IMR-90 (cell line): ENCODE data around the gene GRIK5. TPM values are rescaled to one million over a fixed set of nuclear protein-coding genes. Genes with fewer than 3 reads are reported as not detected.

ENCODE experiments used
- ATAC-seq: fragments of 200-7000 bp; cut with Tn5 transposase; 2 replicates; pipeline ENCODE4 v1.9.1; 2020; ENCODE audit warnings: low read depth, mild to moderate bottlenecking, moderate library complexity
- BruUV-seq: library from RNA; stranded (reverse); fragments of 400-500 nt; replicated peaks from 2 replicates; lab custom pipeline; 2021; lab: Mats Ljungman, UMichigan
- CTCF ChIA-PET: fragments of 300-600 bp; formaldehyde crosslinking; extraction: SDS; loops from one replicate; lab custom pipeline; 2021; ENCODE audit warnings: antibody characterized with exemption; lab: Yijun Ruan, JAX
- POLR2A ChIA-PET: fragments of 300-600 bp; sonication (Branson Sonifier 250); formaldehyde crosslinking; loops from one replicate; lab custom pipeline; 2022; ENCODE audit warnings: antibody characterized with exemption; ENCODE audit not compliant: unreplicated experiment; lab: Charles Lee
- DNase-seq: peaks from one replicate; pipeline ENCODE4 v3.0.0; 2013
- H2AFZ ChIP-seq: replicated peaks from 2 replicates; pipeline ENCODE3; 2013; ENCODE audit warnings: low read length, mild to moderate bottlenecking; ENCODE audit not compliant: poor library complexity
- H2AK5ac ChIP-seq: 2 replicates; pipeline ENCODE4 v1.6.1; 2013; ENCODE audit warnings: low read depth, low read length, inconsistent platforms
- H2AK9ac ChIP-seq: replicated peaks from 2 replicates; pipeline ENCODE3; 2013; ENCODE audit warnings: mild to moderate bottlenecking, low read depth, low read length, moderate library complexity; ENCODE audit not compliant: poor library complexity
- H2BK120ac ChIP-seq: 2 replicates; pipeline ENCODE4 v1.6.1; 2013; ENCODE audit warnings: low read depth, low read length, inconsistent platforms
- H2BK15ac ChIP-seq: 3 replicates; pipeline ENCODE4 v1.6.1; 2013; ENCODE audit warnings: low read depth, low read length, inconsistent platforms
- H2BK20ac ChIP-seq: 2 replicates; pipeline ENCODE4 v1.6.1; 2013; ENCODE audit warnings: low read depth, mild to moderate bottlenecking, inconsistent platforms, low read length, moderate library complexity
- H2BK5ac ChIP-seq: 2 replicates; pipeline ENCODE4 v1.6.1; 2013; ENCODE audit warnings: mild to moderate bottlenecking, low read depth, low read length, inconsistent platforms; ENCODE audit not compliant: poor library complexity, severe bottlenecking
- H3K14ac ChIP-seq: replicated peaks from 2 replicates; pipeline ENCODE4 v1.6.1; 2013; ENCODE audit warnings: low read depth, low read length, inconsistent platforms
- H3K18ac ChIP-seq: 2 replicates; pipeline ENCODE4 v1.6.1; 2013; ENCODE audit warnings: low read depth, low read length, control low read depth
- H3K23ac ChIP-seq: 2 replicates; pipeline ENCODE4 v1.6.1; 2013; ENCODE audit warnings: low read depth, low read length, inconsistent platforms
- H3K27ac ChIP-seq: 2 replicates; pipeline ENCODE4 v1.5.1; 2013; ENCODE audit warnings: mild to moderate bottlenecking, control low read depth, low read length; ENCODE audit not compliant: insufficient read depth
- H3K27me3 ChIP-seq: 2 replicates; pipeline ENCODE4 v1.6.1; 2013; ENCODE audit warnings: low read length; ENCODE audit not compliant: control insufficient read depth, insufficient read depth
- H3K36me3 ChIP-seq: 2 replicates; pipeline ENCODE4 v1.6.1; 2013; ENCODE audit warnings: low read length, mixed read lengths; ENCODE audit not compliant: control insufficient read depth, insufficient read depth
- H3K4ac ChIP-seq: 2 replicates; pipeline ENCODE4 v1.6.1; 2013; ENCODE audit warnings: low read depth, low read length, inconsistent platforms
- H3K4me1 ChIP-seq: 2 replicates; pipeline ENCODE4 v1.6.1; 2013; ENCODE audit warnings: low read length, mixed read lengths; ENCODE audit not compliant: control insufficient read depth, insufficient read depth
- H3K4me2 ChIP-seq: 2 replicates; pipeline ENCODE4 v1.6.1; 2013; ENCODE audit warnings: low read depth, mild to moderate bottlenecking, control low read depth, low read length, moderate library complexity
- H3K4me3 ChIP-seq: 2 replicates; pipeline ENCODE4 v1.5.1; 2013; ENCODE audit warnings: low read depth, mild to moderate bottlenecking, control low read depth, low read length, moderate library complexity; ENCODE audit not compliant: insufficient read depth
- H3K56ac ChIP-seq: 2 replicates; pipeline ENCODE4 v1.6.1; 2013; ENCODE audit warnings: low read length, inconsistent platforms; ENCODE audit not compliant: insufficient read depth; ENCODE audit errors: extremely low read depth
- H3K79me1 ChIP-seq, 2 experiments: 2 replicates each; pipeline ENCODE4 v1.6.1; 2013; ENCODE audit warnings: low read length in 2 of 2, inconsistent platforms in 1 of 2, low read depth in 1 of 2
- H3K9ac ChIP-seq: 2 replicates; pipeline ENCODE4 v1.6.1; 2013; ENCODE audit warnings: low read depth, low read length, control low read depth
- H3K9me1 ChIP-seq: 2 replicates; pipeline ENCODE4 v1.6.1; 2013; ENCODE audit warnings: low read length, inconsistent platforms; ENCODE audit not compliant: insufficient read depth
- H3K9me3 ChIP-seq: 2 replicates; pipeline ENCODE4 v1.6.1; 2013; ENCODE audit warnings: low read length; ENCODE audit not compliant: control insufficient read depth, insufficient read depth
- H4K20me1 ChIP-seq: 2 replicates; pipeline ENCODE4 v1.6.1; 2013; ENCODE audit warnings: low read length, inconsistent platforms; ENCODE audit not compliant: insufficient read depth
- H4K5ac ChIP-seq: 2 replicates; pipeline ENCODE4 v1.6.1; 2013; ENCODE audit warnings: mild to moderate bottlenecking, low read depth, low read length, control low read depth
- H4K8ac ChIP-seq, 2 experiments: 2 replicates each; pipeline ENCODE4 v1.6.1; 2013; ENCODE audit warnings: low read depth in 2 of 2, low read length in 2 of 2, control low read depth in 1 of 2, inconsistent platforms in 1 of 2
- H4K91ac ChIP-seq: 2 replicates; pipeline ENCODE4 v1.6.1; 2013; ENCODE audit warnings: low read depth, low read length, inconsistent platforms; ENCODE audit not compliant: insufficient read depth
- CEBPB ChIP-seq: IDR thresholded peaks from 2 replicates; pipeline ENCODE4 v1.6.1; 2012; ENCODE audit warnings: low read depth, low read length, improper control_type of control experiment
- POLR2A ChIP-seq: IDR thresholded peaks from 2 replicates; pipeline ENCODE4 v1.6.1; 2012; ENCODE audit warnings: mild to moderate bottlenecking, low read depth, low read length
- RCOR1 ChIP-seq: IDR thresholded peaks from 2 replicates; pipeline ENCODE4 v1.6.1; 2012; ENCODE audit warnings: mild to moderate bottlenecking, low read length, improper control_type of control experiment; ENCODE audit not compliant: insufficient replicate concordance
- WGBS, 2 experiments: methylation state at CpG; one replicate each; pipeline versions ENCODE4 v1.1.5 to v1.1.7; 2013; ENCODE audit warnings: missing lambda C conversion rate in 2 of 2; ENCODE audit not compliant: insufficient read length in 1 of 2; ENCODE audit errors: extremely low coverage in 2 of 2; 5-methylcytosine and 5-hydroxymethylcytosine counted together
- dilution Hi-C: fragments of 300-500 bp; cut with HindIII; formaldehyde crosslinking; loops from one replicate; pipeline ENCODE4 v1.14.3; 2018; ENCODE audit warnings: low sequenced_read_pairs; ENCODE audit not compliant: unreplicated experiment
- in situ Hi-C: fragments of 300-500 bp; cut with MboI; formaldehyde crosslinking; loops from 3 replicates; pipeline ENCODE4 v1.14.3; 2019; ENCODE audit warnings: low sequenced_read_pairs, inconsistent platforms, mixed read lengths
- intact Hi-C: fragments of 100-400 bp; cut with micrococcal nuclease; formaldehyde crosslinking; loops from 2 replicates; pipeline ENCODE4 v1.10.0; 2022
- polyA plus RNA-seq, 3 experiments: library from polyadenylated mRNA; depleted of rRNA; stranded (reverse); fragments of >200 nt; gene quantifications; 2 replicates each; pipeline ENCODE4 v1.2.3, GENCODE V29; 2012; ENCODE audit warnings: low replicate concordance in 1 of 3
- total RNA-seq: library from RNA; depleted of rRNA; stranded (reverse); fragments of >200 nt; gene quantifications from 2 replicates; pipeline ENCODE4 v1.2.3, GENCODE V29; 2012

Gene GRIK5
- total and polyA plus RNA-seq, 2 of the 4 experiments (the other 2 are of a cell fraction) = 0.10 TPM; not detected in 1

DNA sequence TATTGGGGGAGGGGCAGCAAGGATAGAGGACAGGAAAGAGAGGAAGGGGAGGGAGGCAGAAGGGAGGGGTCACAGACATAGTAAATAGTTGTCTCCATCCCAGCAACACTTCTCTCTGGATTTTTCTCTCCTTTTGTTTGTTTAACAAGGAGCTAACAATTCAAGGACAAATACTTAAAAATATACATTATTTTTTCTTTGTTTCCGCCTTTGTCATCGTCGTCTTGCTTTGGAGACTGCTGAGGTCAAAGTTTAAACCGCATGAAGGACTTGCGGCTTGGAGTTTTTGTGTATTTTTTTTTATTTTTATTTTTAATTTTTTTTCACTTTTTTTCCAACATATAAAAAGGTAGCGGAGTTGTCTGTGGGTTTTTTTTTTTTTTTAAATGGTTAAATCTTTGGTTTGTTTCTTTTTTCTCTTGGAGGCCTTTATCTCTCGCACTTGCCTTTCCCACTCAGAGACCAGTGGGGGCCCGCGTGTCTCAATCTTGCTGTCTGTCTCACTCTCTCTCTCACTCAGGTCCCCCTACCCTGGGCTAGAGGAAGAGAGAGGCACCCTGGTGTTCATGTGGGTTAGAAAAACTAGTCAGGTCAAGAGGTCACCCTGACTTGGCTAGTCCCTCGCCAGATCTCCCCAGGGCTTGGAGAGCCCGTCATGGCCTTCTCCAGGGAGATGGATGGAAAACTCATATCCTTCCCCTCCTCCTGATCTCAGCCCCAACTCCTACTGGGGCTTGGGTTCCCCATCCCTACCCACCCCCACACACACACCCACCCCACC lies 17.0 kb upstream of the GRIK5 start:
- Histone ChIP-seq H2AFZ (no peak overlapping the region), H3K4ac (peak overlapping the region; percentile 10; the same call in 1 of the 2 replicates), H3K27me3 (no peaks in the 10 kb centered on the region), H2BK15ac (no peak overlapping the region; the same call in 2 of the 3 replicates), H3K9me1 (peaks cover 10% of the 10 kb centered on the region), H3K4me2 (no peak overlapping the region), H4K91ac (no peak overlapping the region), H2BK20ac (no peak overlapping the region), H3K79me1 (peaks cover 9 to 26% of the 10 kb centered on the region in 2 experiments), H3K4me1 (peaks cover 12% of the 10 kb centered on the region), H3K23ac (no peak overlapping the region), H3K36me3 (peaks cover 5% of the 10 kb centered on the region; the same call in 1 of the 2 replicates), H3K14ac (no peak overlapping the region), H3K18ac (no peak overlapping the region), H3K9ac (no peak overlapping the region), H2AK9ac (no peak overlapping the region), H3K27ac (no peak overlapping the region), H3K56ac (no peak overlapping the region), H4K8ac (no peak overlapping the region), H4K20me1 (peaks cover 8% of the 10 kb centered on the region; the same call in 1 of the 2 replicates), H4K5ac (no peak overlapping the region), H2AK5ac (peak overlapping the region; percentile 83), H2BK120ac (peak overlapping the region; percentile 46; the same call in 1 of the 2 replicates), H3K9me3 (no peaks in the 10 kb centered on the region), H2BK5ac (no peak overlapping the region), H3K4me3 (no peak overlapping the region)
- TF ChIP-seq CEBPB = no peak
- no peak for TF ChIP-seq POLR2A
- TF ChIP-seq RCOR1 = no peak
- POLR2A ChIA-PET = no interaction called here
- intact Hi-C loops = no loop called here
- no CpG with 5 or more reads among the region's 11 CpGs for WGBS, 2 experiments
- CTCF ChIA-PET = no interaction called here
- no peak for DNase-seq
- BruUV-seq = no TSS peak
- dilution Hi-C loops = no loop called here
- in situ Hi-C loops = no loop called here
- no peak for ATAC-seq
